Parathyroid adenoma (tissue), 2 donors: Measurements from ENCODE around the gene GALNT17.

ENCODE experiments used
- H2AFZ ChIP-seq: fragments of 300-600 bp; sonication (generic); one replicate; pipeline ENCODE4 v1.7.0; 2017; ENCODE audit warnings: antibody characterized with exemption, mild to moderate bottlenecking
- H3K27ac ChIP-seq: fragments of 300-600 bp; sonication (generic); one replicate; pipeline ENCODE4 v1.7.0; 2017
- H3K27me3 ChIP-seq: fragments of 300-600 bp; sonication (generic); one replicate; pipeline ENCODE4 v1.7.0; 2017; ENCODE audit warnings: low read length; ENCODE audit not compliant: control insufficient read depth, insufficient read depth
- H3K36me3 ChIP-seq: fragments of 300-600 bp; sonication (generic); one replicate; pipeline ENCODE4 v1.7.0; 2017; ENCODE audit warnings: low read length; ENCODE audit not compliant: control insufficient read depth, insufficient read depth
- H3K4me1 ChIP-seq: fragments of 300-600 bp; sonication (generic); one replicate; pipeline ENCODE4 v1.7.0; 2017; ENCODE audit warnings: control low read depth
- H3K4me2 ChIP-seq: fragments of 300-600 bp; sonication (generic); one replicate; pipeline ENCODE4 v1.7.0; 2017; ENCODE audit warnings: low read length
- H3K4me3 ChIP-seq: fragments of 300-600 bp; sonication (generic); one replicate; pipeline ENCODE4 v1.7.0; 2017; ENCODE audit warnings: low read depth, low read length
- H3K79me2 ChIP-seq: fragments of 300-600 bp; sonication (generic); one replicate; pipeline ENCODE4 v1.7.0; 2017; ENCODE audit warnings: control low read depth
- H3K9ac ChIP-seq: fragments of 300-600 bp; sonication (generic); one replicate; pipeline ENCODE4 v1.7.0; 2017; ENCODE audit warnings: mild to moderate bottlenecking
- H3K9me3 ChIP-seq: fragments of 300-600 bp; sonication (generic); one replicate; pipeline ENCODE4 v1.7.0; 2017; ENCODE audit warnings: low read length; ENCODE audit not compliant: control insufficient read depth
- TF ChIP-seq, protein P1 (sequence below): fragments of 300-600 bp; sonication (generic); IDR thresholded peaks from one replicate; pipeline ENCODE4 v1.7.0; 2017; ENCODE audit warnings: antibody characterized with exemption, mild to moderate bottlenecking
- donor health status: primary hyperparathyroidism.

The GALNT17 gene

DNA sequence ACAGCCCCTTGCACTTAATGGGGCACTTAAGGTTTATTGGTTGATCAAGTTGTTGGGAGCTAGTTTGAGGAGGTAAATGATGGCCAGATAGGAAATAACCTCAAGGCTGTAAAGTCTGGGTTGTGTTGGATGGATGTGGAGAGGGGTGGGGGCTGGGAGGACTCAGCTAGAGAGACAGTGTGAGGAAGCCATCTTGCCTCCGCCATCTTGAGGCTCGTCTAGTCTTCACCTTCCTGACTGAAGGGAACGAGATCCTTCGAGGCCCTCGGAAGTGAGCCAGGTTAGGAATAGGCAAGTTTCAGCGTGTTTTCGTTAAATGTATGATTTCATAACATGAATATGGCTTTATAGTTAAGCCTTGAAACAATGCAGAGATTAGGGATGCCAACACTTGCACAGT lies 5.5 kb downstream of the GALNT17 start:
- H3K79me2 ChIP-seq: no peaks in the 10 kb centered on the region
- no peaks in the 10 kb centered on the region for H3K27me3 ChIP-seq
- H3K9me3 ChIP-seq: no peaks in the 10 kb centered on the region
- no peaks in the 10 kb centered on the region for H3K4me1 ChIP-seq
- no peaks in the 10 kb centered on the region for H3K36me3 ChIP-seq
- H3K27ac ChIP-seq: no peak overlapping the region
- no peak overlapping the region for H3K4me2 ChIP-seq
- H3K4me3 ChIP-seq: no peak overlapping the region
- TF ChIP-seq, protein P1, sequence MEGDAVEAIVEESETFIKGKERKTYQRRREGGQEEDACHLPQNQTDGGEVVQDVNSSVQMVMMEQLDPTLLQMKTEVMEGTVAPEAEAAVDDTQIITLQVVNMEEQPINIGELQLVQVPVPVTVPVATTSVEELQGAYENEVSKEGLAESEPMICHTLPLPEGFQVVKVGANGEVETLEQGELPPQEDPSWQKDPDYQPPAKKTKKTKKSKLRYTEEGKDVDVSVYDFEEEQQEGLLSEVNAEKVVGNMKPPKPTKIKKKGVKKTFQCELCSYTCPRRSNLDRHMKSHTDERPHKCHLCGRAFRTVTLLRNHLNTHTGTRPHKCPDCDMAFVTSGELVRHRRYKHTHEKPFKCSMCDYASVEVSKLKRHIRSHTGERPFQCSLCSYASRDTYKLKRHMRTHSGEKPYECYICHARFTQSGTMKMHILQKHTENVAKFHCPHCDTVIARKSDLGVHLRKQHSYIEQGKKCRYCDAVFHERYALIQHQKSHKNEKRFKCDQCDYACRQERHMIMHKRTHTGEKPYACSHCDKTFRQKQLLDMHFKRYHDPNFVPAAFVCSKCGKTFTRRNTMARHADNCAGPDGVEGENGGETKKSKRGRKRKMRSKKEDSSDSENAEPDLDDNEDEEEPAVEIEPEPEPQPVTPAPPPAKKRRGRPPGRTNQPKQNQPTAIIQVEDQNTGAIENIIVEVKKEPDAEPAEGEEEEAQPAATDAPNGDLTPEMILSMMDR: no peak
- H3K9ac ChIP-seq: no peak overlapping the region
- H2AFZ ChIP-seq: no peak overlapping the region

DNA sequence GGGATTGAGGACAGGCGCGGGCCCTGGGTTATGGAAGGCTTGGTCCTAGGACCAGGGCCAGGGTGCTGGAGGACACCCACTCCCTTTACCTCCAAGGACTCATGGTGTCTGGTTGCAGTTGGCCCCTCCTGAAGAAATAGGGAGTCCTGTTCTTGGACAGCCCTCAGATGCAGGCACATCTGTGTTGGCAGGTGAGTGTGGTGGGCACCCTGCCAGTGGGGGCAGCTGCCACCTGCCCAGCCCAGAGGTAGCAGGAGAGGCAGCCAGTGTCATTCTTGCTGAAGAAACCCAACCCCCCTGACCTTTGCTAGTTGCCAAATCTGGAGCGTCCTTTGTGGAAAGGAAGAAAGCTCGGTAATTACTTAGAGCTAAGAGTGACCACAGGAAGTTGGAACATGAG lies 8.3 kb downstream of the GALNT17 start:
- TF ChIP-seq, protein P1: no peak
- no peaks in the 10 kb centered on the region for H3K9me3 ChIP-seq
- no peak overlapping the region for H3K4me2 ChIP-seq
- no peak overlapping the region for H3K4me3 ChIP-seq
- no peak overlapping the region for H3K27ac ChIP-seq
- H3K9ac ChIP-seq: no peak overlapping the region
- H3K27me3 ChIP-seq: no peaks in the 10 kb centered on the region
- no peaks in the 10 kb centered on the region for H3K79me2 ChIP-seq
- no peaks in the 10 kb centered on the region for H3K4me1 ChIP-seq
- no peaks in the 10 kb centered on the region for H3K36me3 ChIP-seq
- H2AFZ ChIP-seq: no peak overlapping the region

DNA sequence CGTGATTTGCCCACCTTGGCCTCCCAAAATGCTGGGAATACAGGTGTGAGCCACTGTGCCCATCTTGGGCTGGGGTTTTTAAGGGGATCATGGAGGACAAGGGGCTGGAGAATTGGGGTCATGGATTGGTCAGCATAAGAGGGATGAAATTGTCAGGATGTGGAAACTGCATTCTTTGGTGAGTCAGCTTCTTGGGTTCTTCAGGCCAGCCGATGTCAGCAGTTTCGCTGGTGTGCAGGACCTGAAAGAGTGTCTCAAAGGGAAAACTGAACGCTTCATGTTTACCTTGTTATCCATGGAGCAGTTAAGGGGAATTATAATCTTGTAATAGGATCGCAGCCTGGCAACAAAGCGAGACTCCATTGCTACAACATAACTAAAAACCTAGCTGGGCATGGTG lies 13.0 kb downstream of the GALNT17 start:
- TF ChIP-seq, protein P1: no peak
- H3K9ac ChIP-seq: no peak overlapping the region
- H3K27me3 ChIP-seq: no peaks in the 10 kb centered on the region
- no peak overlapping the region for H3K4me2 ChIP-seq
- no peaks in the 10 kb centered on the region for H3K4me1 ChIP-seq
- no peaks in the 10 kb centered on the region for H3K79me2 ChIP-seq
- no peak overlapping the region for H3K27ac ChIP-seq
- H3K4me3 ChIP-seq: no peak overlapping the region
- no peak overlapping the region for H2AFZ ChIP-seq
- H3K36me3 ChIP-seq: no peaks in the 10 kb centered on the region
- no peaks in the 10 kb centered on the region for H3K9me3 ChIP-seq

DNA sequence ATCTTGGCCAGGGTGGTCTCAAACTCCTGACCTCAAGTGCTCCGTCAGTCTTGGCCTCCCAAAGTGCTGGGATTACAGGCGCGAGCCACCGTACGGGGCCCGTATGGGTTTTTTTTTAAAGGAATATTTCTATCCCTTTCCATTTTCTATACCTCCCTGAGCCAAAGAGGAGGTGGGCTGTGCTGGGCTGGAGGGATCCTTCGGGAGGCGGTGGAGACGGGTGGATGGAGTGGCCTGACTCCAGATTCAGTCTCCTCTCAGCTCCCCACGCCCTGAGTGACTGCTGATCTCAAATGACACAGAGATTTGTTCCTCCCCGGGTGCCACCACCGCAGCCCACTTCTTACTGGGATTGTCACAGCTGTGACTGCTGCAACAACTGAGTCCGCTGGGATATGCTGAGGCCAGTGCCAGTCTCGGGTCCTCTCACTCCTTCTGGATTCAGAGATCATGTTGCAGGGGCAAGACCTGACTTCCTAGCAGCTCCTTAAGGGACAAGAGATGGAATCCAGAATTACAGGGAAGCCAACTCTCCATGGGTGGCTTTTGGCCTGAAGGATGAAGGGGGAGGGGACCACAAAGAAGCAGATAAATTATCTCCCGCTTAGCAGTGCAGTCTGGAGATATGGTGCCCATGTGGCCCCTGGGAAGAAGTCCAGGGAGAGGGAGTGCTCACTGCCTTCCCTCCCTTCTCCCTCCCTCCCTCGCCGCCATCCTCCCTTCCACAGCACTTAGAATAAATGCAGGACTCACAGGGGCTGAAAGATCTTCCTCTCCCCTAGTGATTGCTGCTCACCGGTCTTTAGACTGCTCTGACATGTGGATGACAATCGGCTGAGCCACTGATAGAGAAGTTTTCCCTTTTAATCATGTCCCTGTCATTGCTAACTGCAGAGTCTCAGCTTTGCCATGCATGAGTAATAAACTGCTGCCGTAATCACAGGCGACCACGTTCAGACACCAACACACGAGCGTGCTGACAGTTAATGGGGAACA lies 14.3 kb downstream of the GALNT17 start:
- no peaks in the 10 kb centered on the region for H3K4me1 ChIP-seq
- no peak overlapping the region for H3K9ac ChIP-seq
- no peak overlapping the region for H3K4me2 ChIP-seq
- H3K27me3 ChIP-seq: no peaks in the 10 kb centered on the region
- no peak overlapping the region for H3K27ac ChIP-seq
- H2AFZ ChIP-seq: no peak overlapping the region
- no peaks in the 10 kb centered on the region for H3K9me3 ChIP-seq
- TF ChIP-seq, protein P1: no peak
- no peak overlapping the region for H3K4me3 ChIP-seq
- H3K36me3 ChIP-seq: no peaks in the 10 kb centered on the region
- no peaks in the 10 kb centered on the region for H3K79me2 ChIP-seq

DNA sequence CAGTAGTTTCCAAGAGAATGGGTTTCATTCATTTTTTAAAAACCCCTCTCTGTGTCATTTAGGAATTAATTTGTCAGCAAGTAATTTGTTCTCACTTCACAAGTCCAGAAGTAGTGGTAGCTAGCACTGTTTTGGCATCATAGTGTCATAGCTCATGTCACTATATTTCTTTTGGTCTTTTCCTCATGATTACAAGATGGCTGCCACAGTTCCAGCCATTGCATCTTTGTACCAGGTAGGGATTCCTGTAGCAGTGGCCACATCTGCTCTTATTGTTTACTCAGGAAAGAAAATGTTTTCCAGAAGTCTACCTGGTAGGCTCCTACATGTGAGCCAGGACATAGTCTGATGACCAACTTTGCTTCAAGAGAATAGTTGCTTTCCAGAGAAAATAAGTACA lies 16.2 kb downstream of the GALNT17 start:
- TF ChIP-seq, protein P1: no peak
- no peaks in the 10 kb centered on the region for H3K36me3 ChIP-seq
- H3K79me2 ChIP-seq: no peaks in the 10 kb centered on the region
- no peaks in the 10 kb centered on the region for H3K4me1 ChIP-seq
- H3K4me3 ChIP-seq: no peak overlapping the region
- no peaks in the 10 kb centered on the region for H3K27me3 ChIP-seq
- no peak overlapping the region for H3K27ac ChIP-seq
- H2AFZ ChIP-seq: no peak overlapping the region
- no peak overlapping the region for H3K9ac ChIP-seq
- no peaks in the 10 kb centered on the region for H3K9me3 ChIP-seq
- no peak overlapping the region for H3K4me2 ChIP-seq
